ENCODE measurements around the gene POLG2.

POLG2 gene

GRCh38 chr17:64448665-64449512 lies 48.0 kb downstream of the POLG2 start, which contains the start of gene MILR1:
Gene MILR1 (plus strand): TSS chr17:64449115. CDS start chr17:64449169, 54 bp downstream.
- H3K36me3 ChIP-seq (ENCODE audit: control insufficient read depth in 4 of 4, insufficient read depth in 4 of 4, low read length in 3 of 4), result no peaks in the 10 kb centered on the region
- peak within 1 kb of the TSS in 6 of 7 experiments; percentile 2 to 66 (median 50) for H3K4me3 ChIP-seq (ENCODE audit: control insufficient read depth in 1 of 7, extremely low read depth in 1 of 7, insufficient read depth in 4 of 7, low read depth in 2 of 7, low read length in 6 of 7)
- H3K4me1 ChIP-seq (ENCODE audit: control extremely low read depth in 1 of 4, control insufficient read depth in 4 of 4, insufficient read depth in 4 of 4, low read length in 3 of 4), result peaks cover 11 to 49% (median 40%) of the 10 kb centered on the region in 4 experiments
- 0% methylated on average over 5 of the region's 10 CpGs for WGBS (ENCODE audit: insufficient coverage)
- H3K9me3 ChIP-seq (ENCODE audit: control extremely low read depth in 1 of 5, control insufficient read depth in 4 of 5, insufficient read depth in 2 of 5, low read depth in 1 of 5, low read length in 4 of 5), result no peaks in the 10 kb centered on the region
- ChIA-PET POLR2A (interaction anchor here (0.6 to 1.1 kb wide), 2 partner anchors 48 to 343 kb away, joined by 3 to 4 read pairs; partner anchors contain the start of gene POLG2), CTCF (interaction anchor here (0.6 to 3.0 kb wide), 6 partner anchors 11 to 89 kb away, joined by 3 to 13 read pairs (median 3); no protein-coding TSS in a partner anchor)
- H3K27ac ChIP-seq (ENCODE audit: insufficient read depth in 1 of 2, low read depth in 1 of 2, low read length in 2 of 2, poor library complexity in 1 of 2, severe bottlenecking in 2 of 2), result peak within 1 kb of the TSS; percentile 35 to 79
- H3K27me3 ChIP-seq (replicated peaks in 2 of 5; ENCODE audit: control insufficient read depth in 4 of 5, insufficient read depth in 5 of 5, low read length in 4 of 5), result no peaks in the 10 kb centered on the region
- DNase-seq, result peak; percentile 97 to 99 (median 98)

GRCh38 chr17:64447526-64447925 lies 49.3 kb downstream of the POLG2 start:
- POLR2A ChIA-PET, result interaction anchor here (0.6 kb wide), 2 partner anchors 278 to 629 kb away, joined by 3 to 4 read pairs; no protein-coding TSS in a partner anchor
- 100% methylated on average over 1 of the region's 1 CpG for WGBS (ENCODE audit: insufficient coverage)
- H3K27me3 ChIP-seq (replicated peaks in 2 of 5; ENCODE audit: control insufficient read depth in 4 of 5, insufficient read depth in 5 of 5, low read length in 4 of 5), result no peaks in the 10 kb centered on the region
- H3K9me3 ChIP-seq (ENCODE audit: control extremely low read depth in 1 of 5, control insufficient read depth in 4 of 5, insufficient read depth in 2 of 5, low read depth in 1 of 5, low read length in 4 of 5), result no peaks in the 10 kb centered on the region
- no peak overlapping the region for H3K4me3 ChIP-seq (ENCODE audit: control insufficient read depth in 1 of 7, extremely low read depth in 1 of 7, insufficient read depth in 4 of 7, low read depth in 2 of 7, low read length in 6 of 7)
- CTCF ChIA-PET, result interaction anchor here (0.7 to 3.0 kb wide), 3 partner anchors 16 to 43 kb away, joined by 3 to 13 read pairs (median 4); no protein-coding TSS in a partner anchor
- peaks cover 15 to 60% (median 51%) of the 10 kb centered on the region in 4 experiments for H3K4me1 ChIP-seq (ENCODE audit: control extremely low read depth in 1 of 4, control insufficient read depth in 4 of 4, insufficient read depth in 4 of 4, low read length in 3 of 4)
- no peak for DNase-seq
- no peak overlapping the region for H3K27ac ChIP-seq (ENCODE audit: insufficient read depth in 1 of 2, low read depth in 1 of 2, low read length in 2 of 2, poor library complexity in 1 of 2, severe bottlenecking in 2 of 2)
- no peaks in the 10 kb centered on the region for H3K36me3 ChIP-seq (ENCODE audit: control insufficient read depth in 4 of 4, insufficient read depth in 4 of 4, low read length in 3 of 4)

GRCh38 chr17:64443086-64443760 lies 53.6 kb downstream of the POLG2 start:
- CTCF ChIA-PET, result interaction anchor here (0.6 to 1.5 kb wide), 3 partner anchors 21 to 23 kb away, joined by 3 to 4 read pairs (median 4); no protein-coding TSS in a partner anchor
- H3K27me3 ChIP-seq (replicated peaks in 2 of 5; ENCODE audit: control insufficient read depth in 4 of 5, insufficient read depth in 5 of 5, low read length in 4 of 5), result no peaks in the 10 kb centered on the region
- peak overlapping the region in 1 of 2 experiments; percentile 72 for H3K27ac ChIP-seq (ENCODE audit: insufficient read depth in 1 of 2, low read depth in 1 of 2, low read length in 2 of 2, poor library complexity in 1 of 2, severe bottlenecking in 2 of 2)
- no peak for DNase-seq
- H3K4me1 ChIP-seq (ENCODE audit: control extremely low read depth in 1 of 4, control insufficient read depth in 4 of 4, insufficient read depth in 4 of 4, low read length in 3 of 4), result peaks cover 17 to 47% (median 39%) of the 10 kb centered on the region in 4 experiments
- H3K9me3 ChIP-seq (ENCODE audit: control extremely low read depth in 1 of 5, control insufficient read depth in 4 of 5, insufficient read depth in 2 of 5, low read depth in 1 of 5, low read length in 4 of 5), result peaks cover 0 to 18% (median 8%) of the 10 kb centered on the region in 5 experiments
- WGBS (ENCODE audit: insufficient coverage), result 93% methylated on average over 4 of the region's 6 CpGs
- H3K4me3 ChIP-seq (ENCODE audit: control insufficient read depth in 1 of 7, extremely low read depth in 1 of 7, insufficient read depth in 4 of 7, low read depth in 2 of 7, low read length in 6 of 7), result peak overlapping the region in 1 of 7 experiments; percentile 20
- H3K36me3 ChIP-seq (ENCODE audit: control insufficient read depth in 4 of 4, insufficient read depth in 4 of 4, low read length in 3 of 4), result no peaks in the 10 kb centered on the region
- POLR2A ChIA-PET, result no interaction called here

GRCh38 chr17:64442541-64442971 lies 54.3 kb downstream of the POLG2 start:
- CTCF ChIA-PET, result interaction anchor here (1.0 to 1.5 kb wide), 6 partner anchors 13 to 126 kb away, joined by 3 to 4 read pairs (median 4); no protein-coding TSS in a partner anchor
- H3K4me1 ChIP-seq (ENCODE audit: control extremely low read depth in 1 of 4, control insufficient read depth in 4 of 4, insufficient read depth in 4 of 4, low read length in 3 of 4), result peaks cover 16 to 41% (median 33%) of the 10 kb centered on the region in 4 experiments
- H3K9me3 ChIP-seq (ENCODE audit: control extremely low read depth in 1 of 5, control insufficient read depth in 4 of 5, insufficient read depth in 2 of 5, low read depth in 1 of 5, low read length in 4 of 5), result peaks cover 0 to 24% (median 15%) of the 10 kb centered on the region in 5 experiments
- no peaks in the 10 kb centered on the region for H3K27me3 ChIP-seq (replicated peaks in 2 of 5; ENCODE audit: control insufficient read depth in 4 of 5, insufficient read depth in 5 of 5, low read length in 4 of 5)
- H3K36me3 ChIP-seq (ENCODE audit: control insufficient read depth in 4 of 4, insufficient read depth in 4 of 4, low read length in 3 of 4), result no peaks in the 10 kb centered on the region
- peak overlapping the region in 1 of 2 experiments; percentile 72 for H3K27ac ChIP-seq (ENCODE audit: insufficient read depth in 1 of 2, low read depth in 1 of 2, low read length in 2 of 2, poor library complexity in 1 of 2, severe bottlenecking in 2 of 2)
- H3K4me3 ChIP-seq (ENCODE audit: control insufficient read depth in 1 of 7, extremely low read depth in 1 of 7, insufficient read depth in 4 of 7, low read depth in 2 of 7, low read length in 6 of 7), result peak overlapping the region in 3 of 7 experiments; percentile 49 to 55 (median 50)
- DNase-seq, result peak; percentile 62 to 91 (median 87)
- WGBS (ENCODE audit: insufficient coverage), result 10% methylated on average over 3 of the region's 3 CpGs
- POLR2A ChIA-PET, result interaction anchor here (0.7 kb wide), 1 partner anchor 25 kb away, joined by 3 read pairs; no protein-coding TSS in a partner anchor

- DNase-seq, result peak; percentile 84 to 95 (median 92)
- POLR2A ChIA-PET, result interaction anchor here (0.7 to 0.8 kb wide), 4 partner anchors 11 to 57 kb away, joined by 3 to 5 read pairs (median 4); no protein-coding TSS in a partner anchor
- peak overlapping the region in 1 of 2 experiments; percentile 72 for H3K27ac ChIP-seq (ENCODE audit: insufficient read depth in 1 of 2, low read depth in 1 of 2, low read length in 2 of 2, poor library complexity in 1 of 2, severe bottlenecking in 2 of 2)
These were observed 54.9 kb downstream of the POLG2 start for GRCh38 chr17:64441772-64442540.

GRCh38 chr17:64439956-64440355 lies 56.9 kb downstream of the POLG2 start:
- no peak for DNase-seq
- Histone ChIP-seq H3K36me3 (ENCODE audit: control insufficient read depth in 4 of 4, insufficient read depth in 4 of 4, low read length in 3 of 4) (no peaks in the 10 kb centered on the region), H3K4me1 (ENCODE audit: control extremely low read depth in 1 of 4, control insufficient read depth in 4 of 4, insufficient read depth in 4 of 4, low read length in 3 of 4) (peaks cover 16 to 36% (median 30%) of the 10 kb centered on the region in 4 experiments), H3K9me3 (ENCODE audit: control extremely low read depth in 1 of 5, control insufficient read depth in 4 of 5, insufficient read depth in 2 of 5, low read depth in 1 of 5, low read length in 4 of 5) (peaks cover 0 to 33% (median 22%) of the 10 kb centered on the region in 5 experiments), H3K4me3 (ENCODE audit: control insufficient read depth in 1 of 7, extremely low read depth in 1 of 7, insufficient read depth in 4 of 7, low read depth in 2 of 7, low read length in 6 of 7) (peak overlapping the region in 1 of 7 experiments; percentile 13), H3K27ac (ENCODE audit: insufficient read depth in 1 of 2, low read depth in 1 of 2, low read length in 2 of 2, poor library complexity in 1 of 2, severe bottlenecking in 2 of 2) (no peak overlapping the region), H3K27me3 (replicated peaks in 2 of 5; ENCODE audit: control insufficient read depth in 4 of 5, insufficient read depth in 5 of 5, low read length in 4 of 5) (no peaks in the 10 kb centered on the region)
- WGBS (ENCODE audit: insufficient coverage), result no CpG with 5 or more reads among the region's 2 CpGs
- ChIA-PET POLR2A (no interaction called here), CTCF (interaction anchor here (1.1 kb wide), 1 partner anchor 45 kb away, joined by 3 read pairs; no protein-coding TSS in a partner anchor)

More at GRCh38 chr17:64441772-64442540, 54.9 kb downstream of the POLG2 start:
- CTCF ChIA-PET, result interaction anchor here (1.0 to 1.4 kb wide), 5 partner anchors 14 to 125 kb away, joined by 3 to 4 read pairs (median 4); no protein-coding TSS in a partner anchor
- Histone ChIP-seq H3K9me3 (ENCODE audit: control extremely low read depth in 1 of 5, control insufficient read depth in 4 of 5, insufficient read depth in 2 of 5, low read depth in 1 of 5, low read length in 4 of 5) (peaks cover 0 to 30% (median 21%) of the 10 kb centered on the region in 5 experiments), H3K4me1 (ENCODE audit: control extremely low read depth in 1 of 4, control insufficient read depth in 4 of 4, insufficient read depth in 4 of 4, low read length in 3 of 4) (peaks cover 16 to 36% (median 30%) of the 10 kb centered on the region in 4 experiments), H3K36me3 (ENCODE audit: control insufficient read depth in 4 of 4, insufficient read depth in 4 of 4, low read length in 3 of 4) (no peaks in the 10 kb centered on the region), H3K27me3 (replicated peaks in 2 of 5; ENCODE audit: control insufficient read depth in 4 of 5, insufficient read depth in 5 of 5, low read length in 4 of 5) (no peaks in the 10 kb centered on the region), H3K4me3 (ENCODE audit: control insufficient read depth in 1 of 7, extremely low read depth in 1 of 7, insufficient read depth in 4 of 7, low read depth in 2 of 7, low read length in 6 of 7) (peak overlapping the region in 4 of 7 experiments; percentile 25 to 55 (median 50))
- 0% methylated on average over 7 of the region's 10 CpGs for WGBS (ENCODE audit: insufficient coverage)
